ENCODE data around the gene TNFRSF1A.

Gene TNFRSF1A

DNA sequence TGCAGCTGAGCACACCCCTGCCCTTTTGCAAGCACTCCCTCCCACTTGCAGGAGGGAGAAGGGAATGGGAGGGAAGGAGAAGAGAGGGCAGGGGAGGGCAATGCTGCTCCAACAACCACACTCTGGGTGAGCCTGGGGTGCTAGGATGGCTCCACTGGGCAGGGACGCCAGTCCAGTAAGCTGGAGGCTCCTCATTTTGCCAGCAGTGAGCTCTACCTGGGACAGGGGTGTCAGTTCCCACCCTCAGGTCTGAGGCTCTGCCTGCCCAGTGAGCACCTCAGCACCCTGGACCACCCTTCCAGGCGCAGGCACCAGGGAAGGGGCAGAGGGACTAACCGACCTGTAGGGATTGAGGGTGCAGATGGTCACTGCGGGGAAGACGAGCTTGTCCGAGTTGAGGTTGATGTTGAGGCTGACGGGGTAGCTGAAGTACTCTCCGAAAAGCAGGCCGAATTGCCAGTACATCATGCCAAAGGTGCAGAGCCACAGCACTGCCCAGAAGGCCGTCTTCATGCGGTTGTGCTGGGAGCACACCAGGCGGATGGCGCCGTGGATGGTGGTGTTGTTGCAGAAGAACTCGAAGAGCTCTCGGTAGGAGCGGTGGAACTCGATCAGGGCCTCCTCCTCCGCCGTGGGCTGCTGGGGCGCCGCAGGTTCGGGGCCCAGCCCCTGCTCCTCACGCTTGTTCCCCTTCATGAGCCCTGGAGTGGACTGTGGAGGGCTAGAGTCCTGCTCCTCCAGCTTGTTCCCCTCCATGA lies 32.3 kb upstream of the TNFRSF1A start:
- DNase-seq (ENCODE audit: low read depth) = no peak

- no peak for DNase-seq (ENCODE audit: low read depth)
Measured at GRCh38 chr12:6373022-6373787, 31.3 kb upstream of the TNFRSF1A start.

DNA sequence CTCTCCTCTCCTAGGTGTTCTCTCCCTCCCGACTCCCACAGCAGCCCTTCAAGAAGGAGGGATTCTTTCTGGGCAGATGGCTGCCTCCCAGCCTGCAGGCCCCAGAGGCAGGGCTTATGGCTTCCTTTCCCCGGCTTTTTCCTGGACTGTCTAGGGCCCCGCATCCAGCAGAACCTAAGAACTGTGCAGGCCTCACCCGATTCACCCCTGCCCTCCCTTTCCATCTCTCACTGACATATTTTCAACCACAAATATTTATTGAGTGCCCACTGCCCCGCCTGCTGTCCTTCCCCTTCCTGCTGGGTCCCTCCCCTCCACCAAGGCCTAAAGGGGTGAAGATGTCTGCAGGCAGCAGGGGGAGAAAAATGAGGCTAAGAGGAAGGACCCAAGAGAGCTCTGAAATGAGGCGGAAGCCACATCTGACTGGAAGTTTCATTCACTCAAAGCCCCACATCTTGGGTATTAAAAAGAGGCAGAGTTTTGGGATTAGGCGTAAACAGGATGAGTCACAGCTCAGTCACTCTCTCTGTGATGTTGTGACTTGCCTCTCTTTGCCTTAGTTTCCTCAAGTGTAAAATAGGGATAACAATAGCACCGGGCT lies 30.6 kb upstream of the TNFRSF1A start:
- no peak for DNase-seq (ENCODE audit: low read depth)

DNA sequence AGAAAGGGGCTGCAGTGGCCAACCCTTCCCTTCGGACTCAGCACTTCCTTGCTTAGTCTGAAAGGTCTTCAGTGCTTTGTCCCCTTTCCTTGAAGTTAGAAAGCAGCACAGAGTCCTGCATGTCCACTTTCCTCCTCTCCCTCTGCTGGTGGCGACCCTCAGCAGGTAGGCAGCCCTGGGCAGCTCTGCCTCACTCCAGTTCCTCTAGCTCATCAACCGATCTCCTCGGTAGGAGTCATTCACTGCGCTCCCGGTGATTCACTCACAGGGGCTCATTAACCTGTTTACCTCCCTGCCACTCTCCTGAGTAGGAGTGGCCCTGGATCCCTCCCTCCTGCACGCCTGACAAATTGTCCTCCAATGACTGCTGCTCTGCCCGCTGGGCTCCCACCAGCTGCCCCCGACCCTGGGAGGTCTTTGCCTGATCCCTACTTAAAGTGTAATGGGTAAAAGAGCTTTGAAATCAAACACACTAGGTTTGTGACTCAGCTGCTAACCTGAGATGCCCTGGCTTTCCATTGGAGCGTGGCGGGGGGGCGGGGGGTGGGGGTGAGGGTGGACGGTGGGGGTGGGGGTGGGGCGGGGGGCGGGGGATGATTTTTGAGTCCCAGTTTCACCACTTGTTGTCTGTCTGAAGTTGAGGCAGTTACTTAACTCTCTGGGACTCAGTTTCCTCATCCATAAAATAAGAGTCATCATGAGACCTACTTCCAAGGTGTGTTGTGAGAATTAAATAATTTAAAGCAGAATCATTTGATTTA lies 29.3 kb upstream of the TNFRSF1A start:
- DNase-seq (ENCODE audit: low read depth) = no peak

- DNase-seq (ENCODE audit: low read depth) = no peak
Measured at GRCh38 chr12:6370576-6370935, 28.7 kb upstream of the TNFRSF1A start.

DNA sequence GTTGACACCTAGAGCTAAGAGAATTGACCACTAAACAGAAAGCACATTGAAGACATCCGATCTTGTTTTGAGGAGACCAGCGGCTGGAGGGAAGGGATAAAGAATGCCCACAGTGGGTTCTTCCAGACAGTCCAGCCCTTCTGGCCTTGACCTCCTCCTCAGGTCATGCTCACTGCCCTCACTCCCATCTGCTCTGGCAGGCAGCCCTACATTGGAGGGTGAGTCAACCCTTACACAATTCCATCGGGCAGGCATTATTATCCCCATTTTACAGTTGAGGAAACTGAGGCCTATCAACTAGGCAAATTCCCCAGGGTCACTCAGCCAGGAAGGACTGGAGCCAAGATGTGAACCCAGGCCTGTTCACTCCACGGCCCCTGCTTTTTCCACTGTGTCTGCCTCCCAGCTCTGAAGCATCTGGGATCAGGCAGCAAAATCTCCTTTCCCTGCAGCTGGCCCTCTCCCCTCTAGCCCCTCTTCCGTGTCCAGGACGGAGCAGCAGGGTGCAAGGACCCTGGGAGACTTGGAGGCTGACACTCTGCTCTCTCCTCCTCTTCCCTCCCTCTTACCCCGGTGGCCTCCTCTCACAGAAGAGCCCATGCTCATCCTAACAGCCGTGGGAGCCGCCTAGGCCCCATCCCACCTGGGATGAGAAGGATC lies 28.2 kb upstream of the TNFRSF1A start:
- DNase-seq (ENCODE audit: low read depth) = no peak

GRCh38 chr12:6368906-6369525 lies 27.1 kb upstream of the TNFRSF1A start:
- no peak for DNase-seq (ENCODE audit: low read depth)

DNA sequence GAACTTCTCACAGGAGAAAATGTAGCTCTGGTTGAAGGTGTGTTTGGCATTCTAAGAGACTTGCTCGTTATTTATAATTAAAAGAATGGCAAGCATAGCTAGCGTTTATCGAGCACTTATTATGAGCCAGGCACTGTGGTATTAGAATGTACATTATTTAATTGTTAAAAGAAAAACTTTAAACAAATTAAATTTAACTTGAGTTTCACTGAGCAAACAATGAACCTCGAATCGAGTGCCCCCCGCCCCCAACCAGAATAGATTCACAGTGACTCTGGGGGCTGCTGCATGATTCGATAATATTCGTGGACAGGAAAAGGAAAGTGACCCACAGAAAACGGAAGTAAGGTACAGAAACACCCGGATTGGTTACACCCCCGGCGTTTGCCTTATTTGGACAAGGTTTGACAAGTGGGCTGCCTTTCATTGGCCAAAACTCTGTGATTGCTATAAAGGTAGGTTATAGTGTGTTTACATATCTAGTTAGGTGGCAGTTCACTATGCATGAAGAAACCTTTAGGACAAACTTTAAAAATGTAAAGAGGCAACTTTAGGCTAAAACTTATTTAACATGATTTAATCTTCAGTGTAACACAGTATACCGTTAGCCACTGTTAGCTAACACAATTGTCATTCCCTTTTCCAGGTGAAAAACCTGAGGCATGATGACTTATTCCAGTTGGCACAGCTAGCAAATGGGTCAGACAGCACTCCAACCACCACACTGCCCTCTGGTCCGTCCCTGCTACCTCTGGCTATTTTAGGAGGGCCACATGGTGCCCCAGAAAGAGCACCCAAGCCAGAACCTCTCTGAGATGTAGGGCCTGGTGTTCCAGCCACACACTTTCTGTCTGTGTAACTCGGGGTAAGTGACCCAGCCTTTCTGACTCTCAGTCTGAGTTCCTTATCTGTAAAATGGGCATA lies 26.4 kb upstream of the TNFRSF1A start:
- no peak for DNase-seq (ENCODE audit: low read depth)

GRCh38 chr12:6367065-6367968 lies 25.4 kb upstream of the TNFRSF1A start:
- DNase-seq (ENCODE audit: low read depth) = no peak

- no peak for DNase-seq (ENCODE audit: low read depth)
Measured at GRCh38 chr12:6364044-6364374, 22.1 kb upstream of the TNFRSF1A start.

GRCh38 chr12:6363330-6364043 lies 21.6 kb upstream of the TNFRSF1A start:
- DNase-seq (ENCODE audit: low read depth) = peak; percentile 46

DNA sequence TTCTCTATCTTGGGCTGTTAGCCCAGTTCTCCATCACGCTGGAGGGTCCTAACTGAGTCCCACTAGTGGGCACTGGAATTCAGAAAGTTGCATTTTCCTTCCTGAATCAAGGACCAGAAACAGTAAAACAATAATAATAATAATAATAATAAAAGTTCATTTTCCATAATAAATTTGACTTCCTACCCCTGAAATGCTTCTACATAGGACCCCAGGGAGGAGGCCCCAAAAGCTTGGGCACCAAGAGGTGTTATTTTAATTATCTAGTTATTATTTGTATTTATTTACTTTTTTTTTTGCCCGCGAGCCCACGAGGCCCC lies 21.1 kb upstream of the TNFRSF1A start:
- DNase-seq (ENCODE audit: low read depth) = no peak

DNA sequence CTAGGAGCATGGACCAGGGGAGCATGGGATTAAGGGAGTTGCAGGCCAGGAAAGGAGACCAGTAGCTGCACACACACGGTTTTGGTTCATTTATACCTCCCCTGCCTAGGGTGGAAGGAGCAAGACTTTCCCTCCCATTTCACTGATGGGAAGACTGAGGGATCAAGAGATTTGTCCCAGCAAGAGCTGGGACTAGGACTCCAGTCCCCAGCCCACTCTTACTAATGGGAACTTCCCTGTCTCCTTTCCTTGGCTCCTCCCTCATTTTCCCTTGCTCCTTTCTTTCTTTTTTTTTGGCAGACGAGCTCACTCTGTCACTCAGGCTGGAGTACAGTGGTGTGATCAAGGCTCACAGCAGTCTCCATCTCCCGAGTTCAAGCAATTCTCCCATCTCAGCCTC lies 20.5 kb upstream of the TNFRSF1A start:
- no peak for DNase-seq (ENCODE audit: low read depth)

DNA sequence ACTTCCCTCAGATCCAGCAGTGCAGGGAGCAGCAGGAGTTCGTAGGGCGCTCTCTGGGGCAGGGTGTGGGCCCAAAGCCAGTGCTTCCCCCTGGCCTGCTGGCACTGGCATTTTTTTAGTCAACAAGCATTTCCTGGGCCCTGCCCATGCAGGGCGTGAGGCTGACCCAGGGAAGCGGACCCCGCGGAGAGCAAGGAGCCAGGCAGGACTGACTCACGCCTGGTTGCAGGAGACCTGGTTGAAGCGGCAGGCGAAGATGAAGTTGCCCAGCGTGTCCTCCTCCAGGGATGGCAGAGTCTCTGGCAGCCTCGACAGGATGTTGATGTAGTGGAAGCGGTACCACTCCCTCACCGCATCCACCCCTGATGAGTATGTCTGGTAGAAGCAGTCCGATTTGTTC lies 20.0 kb upstream of the TNFRSF1A start:
- DNase-seq (ENCODE audit: low read depth) = no peak

DNA sequence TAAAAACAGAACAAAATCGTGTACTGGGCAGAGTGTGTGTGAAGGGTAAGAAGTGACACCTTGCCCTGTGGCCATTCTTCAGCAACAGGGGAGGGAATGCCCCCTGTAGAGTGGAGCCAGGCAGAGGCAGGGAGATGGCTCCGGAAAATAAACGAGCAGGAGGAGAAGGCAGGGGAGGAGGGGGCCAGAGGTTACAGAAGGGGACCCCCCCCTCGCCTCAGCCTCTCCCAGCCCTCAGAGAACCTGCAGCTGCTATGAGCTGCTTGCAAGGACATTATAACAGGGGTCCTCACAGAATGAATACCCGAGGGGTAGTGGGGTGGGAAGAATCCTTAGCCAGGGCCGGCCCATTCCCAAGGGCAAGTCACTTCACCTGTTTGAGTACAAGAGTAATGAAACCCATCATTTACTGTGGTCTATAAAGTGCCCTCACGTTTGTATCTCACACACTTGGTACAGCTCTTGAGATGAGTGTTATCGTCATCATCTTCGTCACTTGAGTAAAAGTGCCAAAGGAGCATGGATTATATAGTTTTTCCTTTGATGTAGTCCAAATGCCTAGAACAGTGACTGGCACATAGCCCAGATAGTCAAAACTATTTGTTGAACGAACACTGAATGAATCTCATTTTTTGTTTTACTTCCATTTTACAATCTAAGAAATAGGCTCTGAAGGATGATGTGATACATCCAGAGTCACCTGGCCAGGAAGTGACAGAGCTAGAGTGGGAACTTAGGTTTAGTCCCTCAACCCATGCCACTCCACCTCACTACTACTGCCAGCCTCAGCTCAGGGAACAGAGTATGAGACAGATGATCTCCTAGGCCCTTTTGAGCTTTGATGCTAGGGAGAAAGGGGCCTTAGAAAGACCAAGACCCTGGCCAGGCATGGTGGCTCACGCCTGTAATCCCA lies 19.0 kb upstream of the TNFRSF1A start:
- no peak for DNase-seq (ENCODE audit: low read depth)

DNA sequence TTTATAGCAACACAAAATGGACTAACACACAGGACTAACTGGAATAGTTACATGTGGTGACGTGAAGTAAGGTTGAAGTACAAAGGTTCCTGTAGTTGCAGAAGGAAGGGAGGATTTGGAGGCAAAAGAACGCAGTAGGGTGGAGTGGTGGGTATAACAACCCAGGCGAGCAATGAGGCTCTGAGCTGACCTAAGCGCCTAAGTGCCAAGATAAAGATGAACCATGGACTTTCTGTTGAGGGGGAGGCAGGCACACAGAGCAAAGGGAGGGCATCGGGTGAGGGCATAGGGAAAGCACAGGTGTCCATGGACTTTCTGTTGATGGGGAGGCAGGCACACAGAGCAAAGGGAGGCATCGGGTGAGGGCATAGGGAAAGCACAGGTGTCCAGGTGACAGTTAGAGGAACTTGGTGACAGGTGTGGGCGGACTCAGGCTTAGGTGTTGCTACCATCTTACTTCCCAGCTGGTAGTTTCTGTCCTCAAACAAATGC lies 18.2 kb upstream of the TNFRSF1A start:
- no peak for DNase-seq (ENCODE audit: low read depth)

DNA sequence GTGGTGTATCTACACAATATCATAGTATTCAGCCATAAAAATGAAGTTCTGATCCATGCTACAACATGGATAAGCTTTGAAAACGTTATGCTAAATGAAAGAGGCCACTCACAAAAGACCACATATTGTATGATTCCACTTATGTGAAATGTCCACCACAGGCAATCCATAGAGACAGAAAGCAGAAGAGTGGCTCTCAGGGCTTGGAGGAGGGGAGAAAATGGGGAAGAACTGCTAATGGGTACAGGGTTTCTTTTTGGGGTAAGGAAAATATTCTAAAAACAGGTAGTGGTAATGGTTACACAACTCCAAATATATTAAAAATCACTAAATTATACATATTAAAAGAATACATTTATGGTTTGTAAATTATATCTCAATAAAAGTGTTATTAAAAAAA lies 17.0 kb upstream of the TNFRSF1A start:
- no peak for DNase-seq (ENCODE audit: low read depth)

- DNase-seq (ENCODE audit: low read depth) = no peak
Measured at GRCh38 chr12:6356374-6356820, 14.5 kb upstream of the TNFRSF1A start.

Data from stimulated activated CD8-positive, alpha-beta memory T cell treated with anti-CD3 and anti-CD28 coated beads, Interleukin-7, amount 100 ng/mL, for 24 hours (primary cell).